Mesodermal cell (in vitro differentiated cells): ENCODE data around the gene SDK1.
A peak's percentile ranks its signal among the peaks of the same experiment; 100 is the strongest.

Experiments
- H3K27ac ChIP-seq: 2 replicates; pipeline ENCODE4 v1.7.0; 2013; ENCODE audit warnings: mild to moderate bottlenecking, low read depth, low read length, moderate library complexity; ENCODE audit not compliant: severe bottlenecking
- H3K36me3 ChIP-seq: 2 replicates; pipeline ENCODE4 v1.7.1; 2013; ENCODE audit warnings: mild to moderate bottlenecking, low read length, moderate library complexity; ENCODE audit not compliant: control insufficient read depth, insufficient read depth
- H3K4me1 ChIP-seq: one replicate; pipeline ENCODE4 v1.7.1; 2013; ENCODE audit warnings: mild to moderate bottlenecking, low read length; ENCODE audit not compliant: insufficient read depth, control insufficient read depth, poor library complexity, severe bottlenecking
- H3K4me3 ChIP-seq: 2 replicates; pipeline ENCODE4 v1.7.0; 2013; ENCODE audit warnings: low read length, control low read depth, mild to moderate bottlenecking; ENCODE audit not compliant: insufficient read depth, poor library complexity, severe bottlenecking; ENCODE audit errors: extremely low read depth
- H3K9me3 ChIP-seq: 2 replicates; pipeline ENCODE4 v1.7.1; 2013; ENCODE audit warnings: mild to moderate bottlenecking, low read length, moderate library complexity; ENCODE audit not compliant: control insufficient read depth
- WGBS, 2 experiments: methylation state at CpG; one replicate each; pipeline ENCODE4 v1.1.5; 2013; ENCODE audit warnings: missing lambda C conversion rate in 2 of 2; ENCODE audit not compliant: insufficient coverage in 2 of 2; 5-methylcytosine and 5-hydroxymethylcytosine counted together

The SDK1 gene

DNA sequence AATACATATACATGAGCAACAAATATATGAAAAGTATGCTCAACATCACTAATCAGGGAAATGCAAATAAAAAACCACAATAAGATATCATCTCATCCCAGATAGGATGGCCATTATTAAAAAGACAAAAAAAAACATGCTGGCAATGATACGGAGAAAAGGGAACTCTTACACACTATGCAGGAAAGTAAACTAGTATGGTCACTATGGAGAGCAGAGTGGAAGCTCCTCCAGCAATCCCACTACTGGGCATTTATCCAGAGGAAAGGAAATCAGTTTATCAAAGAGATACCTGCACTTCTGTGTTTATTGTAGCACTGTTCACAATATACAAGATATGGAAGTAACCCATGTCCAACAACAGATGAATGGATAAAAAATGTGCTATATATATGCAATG, 217.5 kb downstream of the SDK1 start:
- no peak overlapping the region for H3K4me3 ChIP-seq
- no peaks in the 10 kb centered on the region for H3K36me3 ChIP-seq
- H3K4me1 ChIP-seq: no peaks in the 10 kb centered on the region
- no CpG with 5 or more reads among the region's 1 CpG for WGBS, 2 experiments
- H3K27ac ChIP-seq: no peak overlapping the region
- H3K9me3 ChIP-seq: no peaks in the 10 kb centered on the region

DNA sequence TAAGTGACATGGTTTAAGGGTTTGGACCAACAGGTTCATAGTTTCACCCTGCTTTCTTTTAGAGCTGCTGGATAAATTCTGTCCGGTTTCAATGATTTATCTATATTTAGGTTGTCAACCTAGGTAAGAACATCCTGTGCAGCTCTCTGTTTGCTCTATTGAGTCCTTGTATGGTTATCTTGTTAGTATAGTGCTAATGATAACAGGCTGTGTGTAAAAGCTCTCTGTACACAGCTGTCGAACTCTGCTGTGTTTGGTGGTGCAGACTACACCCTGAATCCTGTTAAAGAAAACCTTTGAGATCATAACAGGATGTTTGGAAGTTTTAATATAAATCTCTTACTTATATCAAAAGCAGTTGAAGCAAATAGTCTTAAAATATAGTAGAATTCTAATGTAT, 219.2 kb downstream of the SDK1 start:
- WGBS, 2 experiments: 83% methylated on average over 1 of the region's 2 CpGs; no CpG with 5 or more reads in 1 of the 2 experiments
- H3K4me1 ChIP-seq: no peaks in the 10 kb centered on the region
- H3K27ac ChIP-seq: no peak overlapping the region
- no peak overlapping the region for H3K4me3 ChIP-seq
- H3K36me3 ChIP-seq: no peaks in the 10 kb centered on the region
- no peaks in the 10 kb centered on the region for H3K9me3 ChIP-seq

DNA sequence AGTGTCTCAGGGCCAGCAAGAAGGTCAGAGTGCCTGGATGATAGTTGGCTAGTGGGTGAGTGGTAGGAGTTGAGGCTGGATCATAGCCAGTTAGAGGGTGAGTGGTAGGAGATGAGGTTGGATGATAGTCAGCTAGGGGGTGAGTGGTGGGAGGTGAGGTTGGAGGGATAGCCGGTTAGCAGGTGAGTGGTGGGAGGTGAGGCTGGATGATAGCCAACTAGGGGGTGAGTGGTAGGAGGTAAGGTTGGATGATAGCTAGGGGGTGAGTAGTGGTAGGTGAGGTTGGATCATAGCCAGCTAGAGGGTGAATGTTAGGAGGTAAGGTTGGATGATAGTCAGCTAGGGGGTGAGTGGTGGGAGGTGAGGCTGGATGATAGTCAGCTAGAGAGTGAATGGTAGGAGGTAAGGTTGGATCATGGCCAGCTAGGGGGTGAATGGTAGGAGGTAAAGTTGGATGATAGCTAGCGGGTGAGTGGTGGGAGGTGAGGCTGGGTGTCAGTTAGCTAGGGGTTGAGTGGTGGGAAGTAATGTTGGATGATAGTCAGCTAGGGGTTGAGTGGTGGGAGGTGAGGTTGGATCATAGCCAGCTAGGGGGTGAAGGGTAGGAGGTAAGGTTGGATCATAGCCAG, 226.6 kb downstream of the SDK1 start:
- Histone ChIP-seq H3K9me3 (no peaks in the 10 kb centered on the region), H3K4me1 (no peaks in the 10 kb centered on the region), H3K27ac (no peak overlapping the region), H3K4me3 (no peak overlapping the region), H3K36me3 (no peaks in the 10 kb centered on the region)
- 89 to 96% methylated on average over 2 of the region's 2 CpGs for WGBS, 2 experiments

DNA sequence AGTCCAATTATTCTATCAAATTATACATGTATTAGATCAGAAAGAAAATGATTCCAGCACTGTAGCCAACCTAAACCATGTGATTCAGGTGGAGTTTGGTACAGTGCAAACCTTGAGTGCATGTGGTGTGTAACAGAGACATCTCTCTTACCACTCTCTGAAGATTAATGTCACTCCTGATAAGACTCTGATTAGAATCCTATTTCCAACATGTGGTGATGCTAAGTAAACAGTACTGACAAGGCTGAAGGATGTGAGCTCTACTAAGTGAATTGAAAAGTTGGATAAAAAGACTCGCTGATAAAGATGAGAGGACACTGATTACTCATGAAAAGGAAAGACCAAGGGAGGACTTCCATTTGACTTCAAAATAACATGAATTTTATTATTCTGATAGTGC, 232.0 kb downstream of the SDK1 start:
- Histone ChIP-seq H3K9me3 (no peaks in the 10 kb centered on the region), H3K4me1 (no peaks in the 10 kb centered on the region), H3K27ac (no peak overlapping the region), H3K36me3 (no peaks in the 10 kb centered on the region), H3K4me3 (no peak overlapping the region)
- WGBS, 2 experiments: 80% methylated on average over 1 of the region's 1 CpG; no CpG with 5 or more reads in 1 of the 2 experiments

DNA sequence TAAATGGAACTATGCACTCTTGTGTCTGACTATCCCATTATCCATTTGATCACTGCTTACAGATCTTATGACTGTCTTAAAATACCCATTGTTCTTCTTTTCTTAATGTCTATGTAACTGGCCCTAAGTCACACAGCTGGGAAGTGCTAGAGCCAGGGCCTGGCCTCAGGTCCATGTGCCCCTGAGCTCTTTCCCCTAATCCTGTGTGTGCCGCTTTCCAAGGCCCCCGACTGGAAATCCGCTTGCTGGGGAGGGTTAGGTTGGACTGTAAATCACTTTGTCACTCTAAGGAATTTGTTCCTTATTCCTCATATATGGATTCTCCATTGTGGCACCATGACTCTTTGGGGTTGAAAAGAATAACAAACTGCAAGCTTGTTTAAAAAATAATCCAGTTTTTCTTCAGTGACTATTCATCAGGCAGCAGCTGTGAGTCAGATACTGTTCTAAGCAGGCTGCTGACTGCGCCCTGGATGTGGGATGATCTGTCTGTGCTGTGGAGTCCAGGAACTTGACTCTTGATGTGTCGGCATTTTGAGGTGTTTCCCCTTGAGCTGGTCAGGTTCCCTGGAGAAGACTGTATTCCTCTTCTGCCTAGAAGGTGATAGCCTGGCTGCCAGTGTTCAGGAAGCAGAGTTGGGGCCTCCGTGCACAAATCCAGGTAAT, 236.3 kb downstream of the SDK1 start:
- H3K4me1 ChIP-seq: no peaks in the 10 kb centered on the region
- no peaks in the 10 kb centered on the region for H3K9me3 ChIP-seq
- H3K27ac ChIP-seq: peak overlapping the region; percentile 51
- no peaks in the 10 kb centered on the region for H3K36me3 ChIP-seq
- H3K4me3 ChIP-seq: no peak overlapping the region
- 94% methylated on average over 2 of the region's 6 CpGs for WGBS, 2 experiments

DNA sequence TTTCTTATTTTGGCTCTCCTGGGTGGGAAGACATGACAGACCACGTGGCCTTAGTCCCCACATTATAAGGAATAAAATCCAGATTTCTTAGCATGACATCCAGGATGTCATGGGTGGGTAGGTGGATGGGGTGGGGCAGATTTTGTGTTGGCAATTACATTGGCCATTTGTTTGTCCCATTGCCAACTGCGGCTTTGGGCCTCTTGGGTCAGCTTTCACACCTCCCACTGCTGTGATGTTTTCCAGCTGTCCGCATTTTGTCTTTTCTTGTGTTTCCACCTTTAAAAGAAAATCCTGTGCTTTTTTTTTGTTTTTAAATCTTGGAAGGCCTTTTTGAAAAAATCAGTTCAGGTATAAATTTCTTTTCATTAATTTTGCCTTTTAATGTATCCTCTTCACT, 237.0 kb downstream of the SDK1 start:
- Histone ChIP-seq H3K4me1 (no peaks in the 10 kb centered on the region), H3K9me3 (no peaks in the 10 kb centered on the region), H3K36me3 (no peaks in the 10 kb centered on the region), H3K27ac (no peak overlapping the region), H3K4me3 (no peak overlapping the region)
- 71% methylated on average over 1 of the region's 3 CpGs; no CpG with 5 or more reads in 1 of the 2 experiments for WGBS, 2 experiments

DNA sequence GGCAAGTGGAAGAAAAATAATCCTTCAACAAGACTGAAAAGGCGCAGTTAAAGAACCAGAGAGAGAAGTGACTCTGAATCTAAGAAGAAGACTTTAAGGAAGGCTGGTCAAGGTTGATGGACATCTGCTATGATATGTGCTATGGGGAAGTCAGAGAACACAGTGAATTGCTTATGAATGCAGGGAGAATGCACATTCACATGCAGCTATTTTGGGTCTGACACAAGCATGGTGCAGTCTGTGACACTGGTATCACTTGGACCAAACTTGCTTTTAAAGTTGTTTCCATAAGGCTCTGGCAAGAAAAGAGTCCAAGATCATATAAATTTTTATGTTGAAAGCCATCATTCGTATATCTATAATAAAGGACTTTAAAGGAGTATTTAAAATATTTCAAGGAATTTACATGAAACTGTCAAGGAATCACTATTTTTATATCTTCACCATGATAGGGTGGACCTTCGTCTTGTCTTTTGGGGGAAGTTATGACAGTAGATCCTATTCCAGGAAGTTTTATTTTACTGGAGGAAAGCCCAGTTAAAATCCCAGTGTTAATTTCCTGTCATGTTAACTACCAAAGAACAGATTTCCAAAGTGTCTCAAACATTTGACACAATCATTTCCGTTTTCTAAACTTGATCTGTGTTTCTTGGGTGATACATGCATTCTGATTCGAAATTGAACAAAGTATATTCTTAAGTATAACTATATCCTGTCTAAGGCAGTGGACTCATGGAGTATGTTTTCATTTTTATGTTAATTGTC, 239.6 kb downstream of the SDK1 start:
- no peaks in the 10 kb centered on the region for H3K9me3 ChIP-seq
- no peaks in the 10 kb centered on the region for H3K4me1 ChIP-seq
- WGBS, 2 experiments: 67 to 96% methylated on average over 1 to 2 of the region's 5 CpGs
- no peak overlapping the region for H3K27ac ChIP-seq
- H3K4me3 ChIP-seq: no peak overlapping the region
- no peaks in the 10 kb centered on the region for H3K36me3 ChIP-seq

DNA sequence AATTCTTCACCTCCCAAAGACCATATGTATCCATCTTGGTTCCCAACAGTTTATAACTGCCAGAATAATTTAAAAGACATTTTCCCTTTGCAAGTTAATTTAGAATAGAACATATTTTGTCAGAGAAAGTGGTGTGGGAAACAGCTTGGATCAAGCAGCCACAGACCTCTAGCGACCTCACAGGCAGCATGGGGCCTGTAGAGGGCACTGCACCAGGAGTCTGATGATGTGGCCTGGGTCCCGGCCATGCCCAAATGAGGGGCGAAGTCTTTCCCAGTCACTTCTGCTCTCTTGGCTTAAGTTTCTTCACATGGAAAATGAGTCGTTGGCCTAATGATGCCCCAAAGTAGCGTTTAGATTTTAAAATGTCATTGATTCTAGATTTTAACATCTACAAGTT, 243.2 kb downstream of the SDK1 start:
- Histone ChIP-seq H3K36me3 (no peaks in the 10 kb centered on the region), H3K9me3 (no peaks in the 10 kb centered on the region), H3K4me1 (no peaks in the 10 kb centered on the region), H3K4me3 (no peak overlapping the region), H3K27ac (no peak overlapping the region)
- WGBS, 2 experiments: 81 to 82% methylated on average over 3 to 4 of the region's 5 CpGs

DNA sequence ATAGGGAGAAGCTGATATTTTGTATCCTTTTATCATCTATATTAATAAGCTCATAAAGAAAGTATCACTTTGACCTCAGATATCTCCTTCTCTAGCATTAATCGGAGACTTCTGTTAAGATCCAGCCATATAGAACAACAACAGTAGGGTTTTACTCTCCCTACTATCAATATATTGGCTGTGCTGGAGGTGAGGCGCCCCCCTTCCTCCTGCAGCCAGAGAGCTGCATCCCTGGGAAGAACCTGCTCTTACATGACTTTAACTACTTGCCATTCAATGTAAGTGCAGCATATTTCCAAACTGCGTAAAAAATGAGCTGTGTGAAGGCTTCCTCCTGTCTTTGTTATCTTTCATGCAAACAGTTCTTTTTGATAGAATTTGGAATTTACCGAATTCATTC, 247.8 kb downstream of the SDK1 start:
- 25 to 83% methylated on average over 1 to 3 of the region's 4 CpGs for WGBS, 2 experiments
- no peak overlapping the region for H3K27ac ChIP-seq
- no peaks in the 10 kb centered on the region for H3K9me3 ChIP-seq
- H3K4me3 ChIP-seq: no peak overlapping the region
- H3K36me3 ChIP-seq: no peaks in the 10 kb centered on the region
- H3K4me1 ChIP-seq: no peaks in the 10 kb centered on the region

DNA sequence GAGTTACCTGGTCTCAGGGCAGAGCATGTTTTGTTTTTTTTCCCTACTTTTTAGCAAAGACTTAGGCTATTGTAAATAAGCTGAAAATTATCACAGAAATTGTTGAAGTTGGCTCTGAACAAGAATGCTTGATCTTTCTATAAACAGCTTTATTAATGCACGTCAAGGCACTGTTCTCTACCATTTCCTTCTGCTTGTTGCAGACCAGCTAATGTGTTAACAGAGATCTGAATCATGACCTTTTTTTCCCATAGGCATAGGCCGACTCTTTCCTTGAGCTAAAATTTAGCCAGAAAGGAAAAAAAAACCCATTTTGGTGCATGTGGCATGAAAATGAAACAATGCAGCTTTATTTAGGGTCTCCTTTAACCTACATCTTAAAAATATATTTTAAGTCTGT, 248.5 kb downstream of the SDK1 start:
- Histone ChIP-seq H3K4me1 (no peaks in the 10 kb centered on the region), H3K9me3 (no peaks in the 10 kb centered on the region), H3K4me3 (no peak overlapping the region), H3K36me3 (no peaks in the 10 kb centered on the region), H3K27ac (no peak overlapping the region)
- WGBS, 2 experiments: 100% methylated on average over 1 to 2 of the region's 2 CpGs

DNA sequence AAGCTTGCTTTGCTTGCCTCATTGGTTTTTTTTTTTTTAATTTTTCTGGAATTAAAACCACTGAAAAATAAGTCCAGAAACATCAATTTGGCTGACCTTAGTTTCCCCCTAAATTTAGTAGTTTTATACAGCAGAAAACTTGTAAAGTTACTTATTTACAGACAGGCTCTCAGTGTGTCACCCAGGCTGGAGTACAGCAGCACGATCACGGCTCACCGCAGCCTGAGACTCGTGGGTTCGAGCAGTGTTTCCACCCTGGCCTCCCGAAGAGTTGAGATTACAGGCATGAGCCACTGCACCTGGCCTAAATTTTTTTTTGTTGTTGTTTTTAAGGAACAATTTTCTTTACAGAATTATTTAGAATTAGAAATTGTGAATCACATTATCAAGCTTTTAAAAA, 250.5 kb downstream of the SDK1 start:
- Histone ChIP-seq H3K27ac (no peak overlapping the region), H3K36me3 (no peaks in the 10 kb centered on the region), H3K4me1 (no peaks in the 10 kb centered on the region), H3K4me3 (no peak overlapping the region), H3K9me3 (no peaks in the 10 kb centered on the region)
- 92 to 95% methylated on average over 4 to 5 of the region's 6 CpGs for WGBS, 2 experiments
